Neuronal stem cell (in vitro differentiated cells): ENCODE data around the gene PLEKHM3.
A peak's percentile ranks its signal among the peaks of the same experiment; 100 is the strongest.

Experiments
- DNase-seq: peaks from one replicate; pipeline ENCODE4 v3.0.0-alpha.2; 2013; ENCODE audit warnings: low spot score
- H2AFZ ChIP-seq: one replicate; pipeline ENCODE4 v1.6.1; 2013; ENCODE audit warnings: mild to moderate bottlenecking, low read length, inconsistent platforms
- H2AK5ac ChIP-seq: 2 replicates; pipeline ENCODE4 v1.6.1; 2013; ENCODE audit warnings: low read depth, mild to moderate bottlenecking, inconsistent platforms, low read length, moderate library complexity, mixed read lengths
- H2BK120ac ChIP-seq: 2 replicates; pipeline ENCODE4 v1.6.1; 2013; ENCODE audit warnings: low read depth, mild to moderate bottlenecking, inconsistent platforms, low read length, moderate library complexity, mixed read lengths
- H2BK12ac ChIP-seq: one replicate; pipeline ENCODE4 v1.6.1; 2013; ENCODE audit warnings: low read length, inconsistent platforms
- H2BK15ac ChIP-seq: 2 replicates; pipeline ENCODE4 v1.6.1; 2013; ENCODE audit warnings: mild to moderate bottlenecking, low read length, inconsistent platforms, mixed read lengths
- H2BK5ac ChIP-seq: one replicate; pipeline ENCODE4 v1.6.1; 2013; ENCODE audit warnings: inconsistent platforms, mild to moderate bottlenecking, low read length, moderate library complexity
- H3K14ac ChIP-seq: one replicate; pipeline ENCODE4 v1.6.1; 2013; ENCODE audit warnings: low read length, inconsistent platforms
- H3K18ac ChIP-seq: 2 replicates; pipeline ENCODE4 v1.6.1; 2013; ENCODE audit warnings: low read length, inconsistent platforms
- H3K23ac ChIP-seq: 2 replicates; pipeline ENCODE4 v1.6.1; 2013; ENCODE audit warnings: low read depth, mild to moderate bottlenecking, mixed read lengths, low read length, inconsistent platforms; ENCODE audit not compliant: poor library complexity
- H3K27ac ChIP-seq: replicated peaks from 3 replicates; pipeline ENCODE4 v1.5.1; 2013; ENCODE audit warnings: low read length, inconsistent platforms
- H3K27me3 ChIP-seq, 3 experiments: 2 replicates each; pipeline ENCODE4 v1.6.1; 2013; ENCODE audit warnings: low read length in 3 of 3, mild to moderate bottlenecking in 2 of 3, inconsistent platforms in 1 of 3, low read depth in 1 of 3, mixed read lengths in 1 of 3, moderate library complexity in 1 of 3; ENCODE audit not compliant: control insufficient read depth in 3 of 3, insufficient read depth in 3 of 3
- H3K36me3 ChIP-seq, 2 donors: replicated peaks in 1 of 2; 2 replicates each; pipeline ENCODE4 v1.6.1; 2013; ENCODE audit warnings: low read length in 2 of 2; ENCODE audit not compliant: control insufficient read depth in 2 of 2, insufficient read depth in 2 of 2
- H3K4ac ChIP-seq: 2 replicates; pipeline ENCODE4 v1.6.1; 2013; ENCODE audit warnings: inconsistent platforms, mild to moderate bottlenecking, low read length, moderate library complexity
- H3K4me1 ChIP-seq, 2 donors: 1 replicate in 1 of 2; 2 replicates in 1 of 2; pipeline ENCODE4 v1.6.1; 2013; ENCODE audit warnings: low read length in 2 of 2, low read depth in 1 of 2; ENCODE audit not compliant: control insufficient read depth in 2 of 2, insufficient read depth in 1 of 2
- H3K4me2 ChIP-seq: one replicate; pipeline ENCODE4 v1.6.1; 2013; ENCODE audit warnings: mild to moderate bottlenecking, low read length, inconsistent platforms; ENCODE audit not compliant: insufficient read depth, poor library complexity, severe bottlenecking
- H3K4me3 ChIP-seq, 2 donors: 2 replicates each; pipeline ENCODE4 v1.5.1; 2013; ENCODE audit warnings: low read length in 2 of 2, mild to moderate bottlenecking in 2 of 2, inconsistent platforms in 1 of 2, moderate library complexity in 1 of 2
- H3K79me1 ChIP-seq: one replicate; pipeline ENCODE4 v1.6.1; 2013; ENCODE audit warnings: low read depth, mild to moderate bottlenecking, inconsistent platforms, low read length, moderate library complexity
- H3K9ac ChIP-seq: one replicate; pipeline ENCODE4 v1.6.1; 2013; ENCODE audit warnings: mild to moderate bottlenecking, low read depth, low read length, inconsistent platforms; ENCODE audit not compliant: poor library complexity
- H3K9me3 ChIP-seq, 2 donors: replicated peaks in 1 of 2; 2 replicates each; pipeline versions ENCODE3 to v1.6.1; 2013; ENCODE audit warnings: low read length in 2 of 2, mild to moderate bottlenecking in 2 of 2, inconsistent platforms in 1 of 2, low read depth in 1 of 2, mixed read lengths in 1 of 2, moderate library complexity in 1 of 2; ENCODE audit not compliant: control insufficient read depth in 2 of 2, insufficient read depth in 1 of 2
- H4K8ac ChIP-seq: one replicate; pipeline ENCODE4 v1.6.1; 2013; ENCODE audit warnings: low read depth, mild to moderate bottlenecking, inconsistent platforms, low read length, moderate library complexity
- H4K91ac ChIP-seq: one replicate; pipeline ENCODE4 v1.6.1; 2013; ENCODE audit warnings: low read length, low read depth, mild to moderate bottlenecking, inconsistent platforms; ENCODE audit not compliant: poor library complexity
- WGBS, 2 donors: extraction: QIAGEN DNeasy Blood & Tissue Kit; methylation state at CpG; one replicate each; pipeline ENCODE4 v1.1.7; 2013; ENCODE audit warnings: missing lambda C conversion rate in 2 of 2, mixed read lengths in 1 of 2; ENCODE audit not compliant: insufficient read length in 2 of 2, insufficient replicate concordance in 1 of 2; ENCODE audit errors: extremely low coverage in 2 of 2; 5-methylcytosine and 5-hydroxymethylcytosine counted together

The PLEKHM3 gene

GRCh38 chr2:207847098-207847806 lies 178.1 kb downstream of the PLEKHM3 start:
- H2BK15ac ChIP-seq = no peak overlapping the region
- H3K27ac ChIP-seq = peak overlapping the region; percentile 77
- no peaks in the 10 kb centered on the region for H3K79me1 ChIP-seq
- WGBS, 2 donors = no CpG with 5 or more reads among the region's 3 CpGs
- no peak overlapping the region for H2AFZ ChIP-seq
- H3K4me1 ChIP-seq = peaks cover 9 to 18% of the 10 kb centered on the region in 2 donors
- H3K4me2 ChIP-seq = no peak overlapping the region
- no peak overlapping the region for H4K8ac ChIP-seq
- no peak overlapping the region for H4K91ac ChIP-seq
- no peak overlapping the region for H2AK5ac ChIP-seq
- no peaks in the 10 kb centered on the region for H3K9me3 ChIP-seq
- H3K27me3 ChIP-seq = no peaks in the 10 kb centered on the region
- peak overlapping the region; percentile 81 for H3K18ac ChIP-seq
- H3K23ac ChIP-seq = no peak overlapping the region
- no peaks in the 10 kb centered on the region for H3K36me3 ChIP-seq
- H3K14ac ChIP-seq = no peak overlapping the region
- no peak overlapping the region for H2BK120ac ChIP-seq
- H3K9ac ChIP-seq = no peak overlapping the region
- no peak overlapping the region for H2BK12ac ChIP-seq
- no peak overlapping the region for H3K4me3 ChIP-seq
- no peak overlapping the region for H3K4ac ChIP-seq
- no peak for DNase-seq
- H2BK5ac ChIP-seq = no peak overlapping the region

DNA sequence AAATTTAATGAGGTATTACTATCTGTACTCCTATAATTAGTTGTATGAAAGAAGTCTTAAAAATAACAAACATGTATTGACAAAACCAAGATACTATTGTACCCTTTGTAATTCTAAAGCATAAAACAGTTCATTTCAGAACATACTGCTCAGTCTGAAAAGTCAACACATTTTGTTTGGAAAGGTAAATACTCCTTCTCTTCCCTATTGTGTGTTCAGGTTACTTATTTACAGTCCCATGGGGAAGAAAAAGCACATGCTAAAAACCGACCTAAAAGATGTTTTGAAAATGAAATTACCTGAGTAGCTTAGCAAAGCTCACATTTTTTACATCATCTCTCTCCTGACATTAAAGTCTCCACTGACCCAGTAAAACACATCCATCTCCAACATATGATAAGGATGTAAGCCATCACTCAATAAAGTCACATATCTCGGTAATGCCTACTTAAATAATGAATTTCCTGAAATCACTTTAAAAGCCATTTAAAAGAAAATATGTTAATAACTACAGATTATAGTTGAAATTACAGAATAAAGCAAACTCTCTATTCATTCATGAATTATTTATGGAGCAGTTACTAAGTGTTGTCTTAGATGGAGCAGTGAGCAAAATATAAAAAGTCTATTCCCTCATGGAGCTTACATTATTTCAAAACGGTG lies 180.0 kb downstream of the PLEKHM3 start:
- no peaks in the 10 kb centered on the region for H3K9me3 ChIP-seq
- no peak for DNase-seq
- H2BK12ac ChIP-seq = no peak overlapping the region
- H3K4me2 ChIP-seq = no peak overlapping the region
- H2AK5ac ChIP-seq = no peak overlapping the region
- no peak overlapping the region for H3K4me3 ChIP-seq
- H2BK5ac ChIP-seq = no peak overlapping the region
- no peak overlapping the region for H2BK120ac ChIP-seq
- WGBS, 2 donors = no CpG with 5 or more reads among the region's 3 CpGs
- no peak overlapping the region for H4K8ac ChIP-seq
- no peaks in the 10 kb centered on the region for H3K36me3 ChIP-seq
- no peak overlapping the region for H2AFZ ChIP-seq
- no peak overlapping the region for H2BK15ac ChIP-seq
- H3K27ac ChIP-seq = no peak overlapping the region
- no peak overlapping the region for H3K4ac ChIP-seq
- no peak overlapping the region for H4K91ac ChIP-seq
- no peak overlapping the region for H3K23ac ChIP-seq
- no peak overlapping the region for H3K9ac ChIP-seq
- no peaks in the 10 kb centered on the region for H3K79me1 ChIP-seq
- peaks cover 9 to 18% of the 10 kb centered on the region in 2 donors for H3K4me1 ChIP-seq
- H3K14ac ChIP-seq = no peak overlapping the region
- no peak overlapping the region for H3K18ac ChIP-seq
- no peaks in the 10 kb centered on the region for H3K27me3 ChIP-seq

GRCh38 chr2:207844648-207845047 lies 180.7 kb downstream of the PLEKHM3 start:
- WGBS, 2 donors = no CpG with 5 or more reads among the region's 2 CpGs
- Histone ChIP-seq H3K27ac (no peak overlapping the region), H2BK120ac (no peak overlapping the region), H4K91ac (no peak overlapping the region), H3K9me3 (no peaks in the 10 kb centered on the region), H3K9ac (no peak overlapping the region), H3K23ac (no peak overlapping the region), H3K4me2 (no peak overlapping the region), H3K14ac (no peak overlapping the region), H2BK12ac (peak overlapping the region; percentile 92), H3K36me3 (no peaks in the 10 kb centered on the region), H2BK15ac (no peak overlapping the region), H3K4me1 (peaks cover 9 to 14% of the 10 kb centered on the region in 2 donors), H2BK5ac (no peak overlapping the region), H3K4ac (peak overlapping the region; percentile 56), H4K8ac (no peak overlapping the region), H3K27me3 (no peaks in the 10 kb centered on the region), H3K79me1 (no peaks in the 10 kb centered on the region), H3K4me3 (no peak overlapping the region), H3K18ac (peak overlapping the region; percentile 91), H2AFZ (no peak overlapping the region), H2AK5ac (peak overlapping the region; percentile 94)
- no peak for DNase-seq

GRCh38 chr2:207840101-207840500 lies 185.2 kb downstream of the PLEKHM3 start:
- Histone ChIP-seq H3K27me3 (no peaks in the 10 kb centered on the region), H3K4me1 (peaks cover 8 to 12% of the 10 kb centered on the region in 2 donors), H2BK5ac (no peak overlapping the region), H3K36me3 (no peaks in the 10 kb centered on the region), H3K9ac (no peak overlapping the region), H3K14ac (no peak overlapping the region), H4K8ac (no peak overlapping the region), H2BK15ac (no peak overlapping the region), H3K18ac (no peak overlapping the region), H2BK12ac (peak overlapping the region; percentile 6), H3K79me1 (no peaks in the 10 kb centered on the region), H4K91ac (no peak overlapping the region), H3K4ac (no peak overlapping the region), H2AFZ (no peak overlapping the region), H3K27ac (no peak overlapping the region), H2AK5ac (no peak overlapping the region), H3K4me2 (no peak overlapping the region), H3K9me3 (no peaks in the 10 kb centered on the region), H3K23ac (no peak overlapping the region), H3K4me3 (no peak overlapping the region), H2BK120ac (no peak overlapping the region)
- no CpG with 5 or more reads among the region's 1 CpG for WGBS, 2 donors
- DNase-seq = no peak
